NB4 (cell line): ENCODE results near the gene MTMR1.

Experiments
- CTCF ChIP-seq: IDR thresholded peaks from one replicate; pipeline ENCODE4 v1.5.1; 2012; ENCODE audit warnings: low read depth, low read length
- MAX ChIP-seq: IDR thresholded peaks from 2 replicates; pipeline ENCODE4 v1.6.1; 2011; ENCODE audit warnings: low read depth, low read length
- MYC ChIP-seq: IDR thresholded peaks from 2 replicates; pipeline ENCODE4 v1.6.1; 2011; ENCODE audit warnings: low read depth, low read length
- POLR2A ChIP-seq: IDR thresholded peaks from 2 replicates; pipeline ENCODE4 v1.6.1; 2011; ENCODE audit warnings: mild to moderate bottlenecking; ENCODE audit not compliant: insufficient read length; ENCODE audit errors: extremely low read depth

- no peak for TF ChIP-seq POLR2A
- no peak for TF ChIP-seq CTCF
- TF ChIP-seq MAX = no peak
- no peak for TF ChIP-seq MYC
Measured at GRCh38 chrX:150730719-150731118, 37.5 kb downstream of the MTMR1 start.
